K562 (cell line): Measurements from ENCODE around the gene IFTAP. TPM values are rescaled to one million over a fixed set of nuclear protein-coding genes. Genes with fewer than 3 reads are reported as not detected.

Experiments
- ATAC-seq: fragments of 200-7000 bp; cut with Tn5 transposase; 3 replicates; pipeline ENCODE4 v1.9.1; 2020; ENCODE audit warnings: moderate library complexity
- BruUV-seq: library from RNA; stranded (reverse); fragments of 400-500 nt; replicated peaks from 2 replicates; lab custom pipeline; 2021; lab: Mats Ljungman, UMichigan
- CTCF ChIA-PET: fragments of 300-600 bp; formaldehyde crosslinking; extraction: SDS; loops from one replicate; lab custom pipeline; 2021; ENCODE audit warnings: low intra/inter-chr PET ratio; lab: Yijun Ruan, JAX
- POLR2A ChIA-PET: fragments of 300-600, 350-650 bp; sonication (Branson Sonifier 250); formaldehyde crosslinking; extraction: SDS; loops from one replicate; lab custom pipeline; 2021; ENCODE audit warnings: antibody characterized with exemption, inconsistent platforms; lab: Yijun Ruan, JAX
- DNase-seq, 4 experiments: peaks; one replicate each; pipeline versions ENCODE4 v3.0.0 to v3.0.0-alpha.2; 2011 to 2018; ENCODE audit warnings: low spot score in 3 of 4, mixed read lengths in 3 of 4; ENCODE audit errors: extremely low read depth in 1 of 4
- FAIRE-seq: peaks from 2 replicates; lab custom pipeline; 2011; peaks lifted over from hg19 to GRCh38; lab: Jason Lieb, UNC
- H2AFZ ChIP-seq: 2 replicates; pipeline ENCODE4 v1.6.0; 2011; ENCODE audit warnings: low read depth, low read length, control low read depth, inconsistent platforms
- H3K27ac ChIP-seq: fragments of 200-600 bp; 3 replicates; pipeline ENCODE4 v1.8.0; 2011; ENCODE audit warnings: low read depth, mild to moderate bottlenecking, control low read depth, inconsistent platforms, low read length, moderate library complexity, mixed read lengths; ENCODE audit errors: extremely low read depth
- H3K27me3 ChIP-seq, 2 experiments: fragments of 300-600 bp in 1 of 2; 2 replicates in 1 of 2; 3 replicates in 1 of 2; pipeline versions ENCODE4 v1.6.0 to v1.8.0; 2011; ENCODE audit warnings: inconsistent platforms in 2 of 2, low read length in 2 of 2, mild to moderate bottlenecking in 1 of 2, mixed read lengths in 1 of 2, moderate library complexity in 1 of 2; ENCODE audit not compliant: control insufficient read depth in 2 of 2, insufficient read depth in 2 of 2
- H3K36me3 ChIP-seq: fragments of 300-600 bp; 3 replicates; pipeline ENCODE4 v1.8.0; 2011; ENCODE audit warnings: mild to moderate bottlenecking, low read length, inconsistent platforms; ENCODE audit not compliant: control insufficient read depth, insufficient read depth
- H3K4me1 ChIP-seq, 2 experiments: fragments of 200-600 bp in 1 of 2; replicated peaks in 1 of 2; 2 replicates in 1 of 2; 3 replicates in 1 of 2; pipeline versions ENCODE4 v1.5.1 to v1.8.0; 2011; ENCODE audit warnings: inconsistent platforms in 2 of 2, low read length in 2 of 2, mild to moderate bottlenecking in 1 of 2, mixed read lengths in 1 of 2, moderate library complexity in 1 of 2; ENCODE audit not compliant: control insufficient read depth in 2 of 2, insufficient read depth in 2 of 2
- H3K4me2 ChIP-seq: 2 replicates; pipeline ENCODE4 v1.6.1; 2011; ENCODE audit warnings: low read length, control low read depth, inconsistent platforms, mixed read lengths; ENCODE audit not compliant: insufficient read depth
- H3K4me3 ChIP-seq: fragments of 200-600 bp; sonication (generic), shearing (Covaris generic); 2 replicates; pipeline ENCODE4 v1.5.1; 2016; ENCODE audit warnings: control low read depth, inconsistent platforms
- H3K79me2 ChIP-seq: fragments of 200-600 bp; 3 replicates; pipeline ENCODE4 v1.8.0; 2011; ENCODE audit warnings: low read length, inconsistent platforms; ENCODE audit not compliant: control insufficient read depth, insufficient read depth
- H3K9ac ChIP-seq, 2 experiments: 2 replicates each; pipeline versions ENCODE4 v1.6.0 to v1.6.1; 2011; ENCODE audit warnings: low read depth in 2 of 2, low read length in 2 of 2, control low read depth in 1 of 2, inconsistent platforms in 1 of 2, mild to moderate bottlenecking in 1 of 2, mixed read lengths in 1 of 2; ENCODE audit not compliant: insufficient read depth in 1 of 2
- H3K9me1 ChIP-seq: one replicate; pipeline ENCODE4 v1.6.0; 2011; ENCODE audit warnings: inconsistent platforms, mild to moderate bottlenecking, low read length, moderate library complexity; ENCODE audit not compliant: control insufficient read depth, insufficient read depth
- H3K9me3 ChIP-seq: replicated peaks from 2 replicates; pipeline ENCODE4 v1.5.1; 2011; ENCODE audit warnings: low read depth, low read length, inconsistent platforms; ENCODE audit not compliant: control insufficient read depth, insufficient read depth
- H4K20me1 ChIP-seq: replicated peaks from 2 replicates; pipeline ENCODE4 v1.6.1; 2011; ENCODE audit warnings: low read length, inconsistent platforms, mixed read lengths; ENCODE audit not compliant: control insufficient read depth, insufficient read depth
- ATF2 ChIP-seq: sonication (generic); formaldehyde crosslinking; IDR thresholded peaks from 2 replicates; pipeline ENCODE4 v1.8.1; 2022; ENCODE audit warnings: missing genetic modification reagents
- CBFB ChIP-seq: sonication (generic); formaldehyde crosslinking; IDR thresholded peaks from 2 replicates; pipeline ENCODE4 v1.4.0; 2020; ENCODE audit warnings: mild to moderate bottlenecking, missing genetic modification reagents
- CHD1 ChIP-seq: fragments of 200-600 bp; sonication (generic); IDR thresholded peaks from one replicate; pipeline ENCODE4 v1.6.1; 2012; ENCODE audit warnings: mild to moderate bottlenecking, moderate library complexity, low read length, inconsistent platforms
- NELFE ChIP-seq: IDR thresholded peaks from 2 replicates; pipeline ENCODE4 v1.6.1; 2011; ENCODE audit warnings: mild to moderate bottlenecking; ENCODE audit not compliant: insufficient read depth, insufficient read length
- RBBP5 ChIP-seq: fragments of 200-600 bp; sonication (generic); IDR thresholded peaks from 2 replicates; pipeline ENCODE4 v1.6.1; 2012; ENCODE audit warnings: borderline replicate concordance, mild to moderate bottlenecking, low read length, control low read depth, inconsistent platforms; ENCODE audit not compliant: insufficient read depth, poor library complexity, severe bottlenecking
- ZNF280A ChIP-seq: fragments of 450-650 bp; IDR thresholded peaks from 2 replicates; pipeline ENCODE4 v1.6.1; 2018; ENCODE audit warnings: mild to moderate bottlenecking, low read depth; ENCODE audit not compliant: partially characterized antibody
- ZNF311 ChIP-seq: fragments of 250-450 bp; sonication (Bioruptor Pico); IDR thresholded peaks from 2 replicates; pipeline ENCODE4 v1.4.0; 2020; ENCODE audit warnings: mild to moderate bottlenecking, moderate library complexity
- WGBS: fragments of 100-300 bp; shearing (Covaris generic); methylation state at CpG from one replicate; pipeline ENCODE4 v1.1.6; 2016; ENCODE audit warnings: low coverage, mixed read lengths; ENCODE audit not compliant: insufficient coverage; ENCODE audit errors: missing lambda C conversion rate; 5-methylcytosine and 5-hydroxymethylcytosine counted together
- in situ Hi-C: fragments of 300-500 bp; cut with MboI; formaldehyde crosslinking; loops from 4 replicates; pipeline ENCODE4 v1.15.0; 2018; ENCODE audit warnings: inconsistent platforms, mixed read lengths
- intact Hi-C: fragments of 100-400 bp; cut with micrococcal nuclease; formaldehyde crosslinking; loops from 2 replicates; pipeline ENCODE4 v1.14.2; 2022
- polyA plus RNA-seq, 8 experiments: library from polyadenylated mRNA; depleted of rRNA in 4 of 8; stranded (reverse) in 5 of 8; unstranded in 3 of 8; fragments of >200 nt; fragmentation: Nextera tagmentation in 2 of 8; fragmentation: Illumina TruSeq in 1 of 8; extraction: Ambion mirVana in 2 of 8; extraction: Trizol in 1 of 8; gene quantifications; 2 replicates each; pipeline versions ENCODE4 v1.2.1 to v1.2.3, GENCODE V29; 2011 to 2014; ENCODE audit warnings: inconsistent platforms in 1 of 8, missing spikeins in 1 of 8
- total RNA-seq, 7 experiments: library from RNA; depleted of rRNA in 6 of 7; stranded (reverse); fragments of >200 nt in 6 of 7; fragmentation: Illumina TruSeq in 2 of 7; extraction: Trizol in 2 of 7; gene quantifications; 2 replicates each; pipeline versions ENCODE4 v1.2.1 to v1.2.3, GENCODE V29; 2011 to 2021; ENCODE audit warnings: low replicate concordance in 1 of 7

The IFTAP gene
- total and polyA plus RNA-seq, 9 of the 15 experiments (the other 6 are each of a cell fraction or from before 2014, with no cell fraction given), result 9.2 to 30.0 (median 17.0) TPM

GRCh38 chr11:36700246-36700645, 105.9 kb downstream of the IFTAP start:
- CTCF ChIA-PET, result no interaction called here
- FAIRE-seq (no peak), DNase-seq (no peak), ATAC-seq (no peak)
- BruUV-seq, result no TSS peak
- Histone ChIP-seq H3K9me3 (no peaks in the 10 kb centered on the region), H3K9me1 (no peaks in the 10 kb centered on the region), H3K9ac (peak overlapping the region in 1 of 2 experiments; percentile 7; a peak in 1 of 4 replicates), H4K20me1 (no peaks in the 10 kb centered on the region), H2AFZ (no peak overlapping the region), H3K27me3 (peaks cover 4 to 14% of the 10 kb centered on the region in 2 experiments; a peak in 3 of 5 replicates), H3K4me1 (no peaks in the 10 kb centered on the region), H3K36me3 (no peaks in the 10 kb centered on the region), H3K79me2 (no peaks in the 10 kb centered on the region), H3K4me2 (no peak overlapping the region), H3K27ac (no peak overlapping the region), H3K4me3 (no peak overlapping the region)
- TF ChIP-seq ZNF311 (CRISPR knock-in tag), result no peak
- no peak for TF ChIP-seq RBBP5
- no peak for TF ChIP-seq ATF2
- no peak for TF ChIP-seq CBFB (CRISPR knock-in tag)
- TF ChIP-seq NELFE, result no peak
- TF ChIP-seq ZNF280A, result no peak
- TF ChIP-seq CHD1, result no peak
- in situ Hi-C loops (loop anchor here (5.0 kb wide), 1 partner anchor 47 kb away; no protein-coding TSS in a partner anchor), intact Hi-C loops (no loop called here)
- POLR2A ChIA-PET, result no interaction called here
- WGBS, result 0% methylated on average over 1 of the region's 1 CpG
